Right atrium auricular region (tissue), 2 donors: ENCODE data around the gene FGF21. TPM values are rescaled to one million over a fixed set of nuclear protein-coding genes. Genes with fewer than 3 reads are reported as not detected.

ENCODE experiments used
- DNase-seq: peaks from one replicate; pipeline ENCODE4 v3.0.0-alpha.2; 2019; ENCODE audit warnings: low spot score
- H3K27ac ChIP-seq, 2 donors: fragments of 200-600 bp; sonication (generic); 1 replicate in 1 of 2; 2 replicates in 1 of 2; pipeline ENCODE4 v1.5.1; 2016 to 2019
- H3K27me3 ChIP-seq, 2 donors: fragments of 200-600 bp; sonication (generic); one replicate each; pipeline versions ENCODE4 v1.5.1 to v1.6.0; 2017 to 2019
- H3K36me3 ChIP-seq: fragments of 200-600 bp; sonication (generic); one replicate; pipeline ENCODE4 v1.5.1; 2016
- H3K4me1 ChIP-seq, 2 donors: fragments of 200-600 bp; sonication (generic); one replicate each; pipeline versions ENCODE4 v1.5.1 to v1.6.0; 2017 to 2019
- H3K4me3 ChIP-seq, 2 donors: fragments of 200-600 bp; sonication (generic); 1 replicate in 1 of 2; 2 replicates in 1 of 2; pipeline ENCODE4 v1.5.1; 2017 to 2019; ENCODE audit warnings: mild to moderate bottlenecking in 1 of 2, moderate library complexity in 1 of 2
- H3K9me3 ChIP-seq, 2 donors: fragments of 200-600 bp; sonication (generic); one replicate each; pipeline ENCODE4 v1.5.1; 2019
- total RNA-seq, 2 donors: library from RNA; depleted of rRNA; stranded (reverse); fragments of >200 nt; gene quantifications; one replicate each; pipeline ENCODE4 v1.1.0, GENCODE V29; 2016
- TF ChIP-seq, protein P1 (sequence below), 2 donors: fragments of 200-600 bp; sonication (generic); IDR thresholded peaks; one replicate each; pipeline ENCODE4 v1.5.1; 2019; ENCODE audit warnings: antibody characterized with exemption in 2 of 2

FGF21 gene
- total RNA-seq, 2 donors from 2014 or later = not detected

DNA sequence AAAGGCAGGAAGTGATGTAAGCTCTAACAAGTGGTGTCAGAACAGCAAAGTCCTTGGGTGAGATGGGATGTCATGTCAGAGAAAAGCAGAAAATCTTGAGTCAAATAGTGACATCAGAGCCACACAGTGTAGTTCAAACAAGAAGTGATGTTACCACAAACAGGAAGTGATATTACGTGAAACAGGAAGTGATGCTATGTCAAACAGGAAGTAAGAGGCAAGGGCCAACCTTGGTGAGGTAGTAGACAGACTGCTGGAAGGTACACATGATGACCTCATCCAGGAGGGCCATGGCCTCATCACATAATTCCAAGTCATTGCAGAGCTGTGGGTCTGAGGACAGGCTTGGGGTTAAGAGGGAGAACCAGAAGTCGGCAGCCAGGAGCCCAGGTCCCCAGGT is 28.8 kb upstream of the FGF21 start:
- H3K27ac ChIP-seq = peak overlapping the region; percentile 60 to 79
- DNase-seq = no peak
- H3K36me3 ChIP-seq = peaks cover 8% of the 10 kb centered on the region
- H3K4me1 ChIP-seq = peaks cover 0 to 23% of the 10 kb centered on the region in 2 donors
- TF ChIP-seq, protein P1, sequence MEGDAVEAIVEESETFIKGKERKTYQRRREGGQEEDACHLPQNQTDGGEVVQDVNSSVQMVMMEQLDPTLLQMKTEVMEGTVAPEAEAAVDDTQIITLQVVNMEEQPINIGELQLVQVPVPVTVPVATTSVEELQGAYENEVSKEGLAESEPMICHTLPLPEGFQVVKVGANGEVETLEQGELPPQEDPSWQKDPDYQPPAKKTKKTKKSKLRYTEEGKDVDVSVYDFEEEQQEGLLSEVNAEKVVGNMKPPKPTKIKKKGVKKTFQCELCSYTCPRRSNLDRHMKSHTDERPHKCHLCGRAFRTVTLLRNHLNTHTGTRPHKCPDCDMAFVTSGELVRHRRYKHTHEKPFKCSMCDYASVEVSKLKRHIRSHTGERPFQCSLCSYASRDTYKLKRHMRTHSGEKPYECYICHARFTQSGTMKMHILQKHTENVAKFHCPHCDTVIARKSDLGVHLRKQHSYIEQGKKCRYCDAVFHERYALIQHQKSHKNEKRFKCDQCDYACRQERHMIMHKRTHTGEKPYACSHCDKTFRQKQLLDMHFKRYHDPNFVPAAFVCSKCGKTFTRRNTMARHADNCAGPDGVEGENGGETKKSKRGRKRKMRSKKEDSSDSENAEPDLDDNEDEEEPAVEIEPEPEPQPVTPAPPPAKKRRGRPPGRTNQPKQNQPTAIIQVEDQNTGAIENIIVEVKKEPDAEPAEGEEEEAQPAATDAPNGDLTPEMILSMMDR (IDR thresholded peaks at IDR 0.05) = no peak
- H3K9me3 ChIP-seq = no peaks in the 10 kb centered on the region
- H3K27me3 ChIP-seq = no peaks in the 10 kb centered on the region
- H3K4me3 ChIP-seq = no peak overlapping the region

DNA sequence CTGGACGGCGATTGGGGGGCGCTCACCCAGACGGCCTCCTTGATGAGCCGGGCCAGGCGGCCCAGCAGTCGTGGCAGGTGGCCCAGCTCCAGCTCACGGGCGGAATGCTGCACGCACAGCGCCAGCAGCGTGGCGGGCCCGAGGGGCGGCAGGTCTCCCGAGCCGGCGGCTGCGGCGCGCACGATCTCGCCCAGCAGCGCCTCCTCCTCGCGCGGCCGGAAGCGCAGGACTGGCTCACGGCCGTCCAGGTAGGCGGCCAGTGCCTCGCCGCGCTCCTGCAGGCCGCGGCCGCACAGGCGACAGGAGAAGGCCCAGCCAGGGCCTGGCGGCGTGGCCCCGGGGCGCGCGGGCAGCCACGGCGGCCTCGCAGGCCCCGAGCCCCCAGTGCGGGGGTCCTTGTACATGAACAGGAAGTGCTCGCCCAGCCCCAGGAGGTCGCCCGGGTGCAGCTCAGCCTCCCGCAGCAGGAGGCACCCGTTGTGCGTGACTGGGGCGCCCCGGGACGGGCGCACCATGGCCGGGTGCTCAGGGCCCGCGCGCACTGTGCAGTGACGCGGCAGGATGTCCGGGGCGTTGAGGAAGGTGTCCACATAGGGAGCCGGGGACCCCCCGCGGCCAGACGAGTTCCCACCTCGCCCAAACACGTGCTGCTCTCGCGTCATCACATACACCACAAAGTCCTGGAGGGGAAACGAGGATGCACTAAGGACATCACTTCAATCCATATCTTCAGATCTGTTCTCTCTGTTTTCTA is 26.2 kb upstream of the FGF21 start:
- no peak for DNase-seq
- no peak overlapping the region for H3K27ac ChIP-seq
- no peaks in the 10 kb centered on the region for H3K9me3 ChIP-seq
- H3K27me3 ChIP-seq = no peaks in the 10 kb centered on the region
- peaks cover 0 to 20% of the 10 kb centered on the region in 2 donors for H3K4me1 ChIP-seq
- TF ChIP-seq, protein P1 (IDR thresholded peaks at IDR 0.05) = no peak
- H3K4me3 ChIP-seq = no peak overlapping the region
- peaks cover 8% of the 10 kb centered on the region for H3K36me3 ChIP-seq

DNA sequence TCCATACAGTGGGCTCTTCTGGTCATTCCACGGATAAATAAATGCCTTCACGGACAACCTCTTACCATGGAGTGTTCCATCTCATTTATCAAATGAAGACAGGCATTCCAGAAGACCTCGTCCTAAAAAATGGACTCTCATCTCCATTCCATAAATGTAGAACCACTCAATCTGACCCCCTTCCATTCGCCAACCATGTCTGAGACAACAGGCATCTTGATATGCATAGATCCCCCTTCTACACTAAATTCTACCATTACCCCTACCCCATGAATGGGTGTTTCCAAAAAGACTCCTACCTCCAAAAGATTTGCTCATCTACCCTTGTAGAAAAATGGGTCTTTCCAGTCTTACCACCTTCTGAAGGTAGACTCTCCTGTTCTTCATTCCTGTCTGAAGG is 23.9 kb upstream of the FGF21 start:
- H3K4me1 ChIP-seq = no peaks in the 10 kb centered on the region
- H3K4me3 ChIP-seq = no peak overlapping the region
- H3K27ac ChIP-seq = no peak overlapping the region
- H3K9me3 ChIP-seq = no peaks in the 10 kb centered on the region
- peaks cover 7% of the 10 kb centered on the region for H3K36me3 ChIP-seq
- H3K27me3 ChIP-seq = no peaks in the 10 kb centered on the region
- DNase-seq = no peak
- TF ChIP-seq, protein P1 (IDR thresholded peaks at IDR 0.05) = no peak

DNA sequence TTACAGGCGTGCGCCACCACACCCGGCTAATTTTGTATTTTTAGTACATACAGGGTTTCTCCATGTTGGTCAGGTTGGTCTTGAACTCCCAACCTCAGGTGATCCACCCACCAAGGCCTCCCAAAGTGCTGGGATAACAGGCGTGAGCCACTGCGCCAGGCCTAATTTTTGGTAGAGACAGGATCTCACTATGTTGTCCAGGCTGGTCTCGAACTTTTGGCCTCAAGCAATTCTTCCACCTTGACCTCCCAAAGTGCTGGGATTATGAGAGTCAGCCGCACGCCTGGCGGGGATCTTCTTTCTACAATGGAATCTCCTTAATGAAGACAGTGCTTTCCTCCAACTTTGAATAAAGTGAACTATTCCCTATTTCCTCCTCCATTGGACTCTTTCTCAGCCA is 20.7 kb upstream of the FGF21 start:
- no peaks in the 10 kb centered on the region for H3K36me3 ChIP-seq
- no peaks in the 10 kb centered on the region for H3K9me3 ChIP-seq
- DNase-seq = no peak
- peaks cover 0 to 12% of the 10 kb centered on the region in 2 donors for H3K4me1 ChIP-seq
- no peak overlapping the region for H3K4me3 ChIP-seq
- no peak overlapping the region for H3K27ac ChIP-seq
- TF ChIP-seq, protein P1 (IDR thresholded peaks at IDR 0.05) = no peak
- no peaks in the 10 kb centered on the region for H3K27me3 ChIP-seq

DNA sequence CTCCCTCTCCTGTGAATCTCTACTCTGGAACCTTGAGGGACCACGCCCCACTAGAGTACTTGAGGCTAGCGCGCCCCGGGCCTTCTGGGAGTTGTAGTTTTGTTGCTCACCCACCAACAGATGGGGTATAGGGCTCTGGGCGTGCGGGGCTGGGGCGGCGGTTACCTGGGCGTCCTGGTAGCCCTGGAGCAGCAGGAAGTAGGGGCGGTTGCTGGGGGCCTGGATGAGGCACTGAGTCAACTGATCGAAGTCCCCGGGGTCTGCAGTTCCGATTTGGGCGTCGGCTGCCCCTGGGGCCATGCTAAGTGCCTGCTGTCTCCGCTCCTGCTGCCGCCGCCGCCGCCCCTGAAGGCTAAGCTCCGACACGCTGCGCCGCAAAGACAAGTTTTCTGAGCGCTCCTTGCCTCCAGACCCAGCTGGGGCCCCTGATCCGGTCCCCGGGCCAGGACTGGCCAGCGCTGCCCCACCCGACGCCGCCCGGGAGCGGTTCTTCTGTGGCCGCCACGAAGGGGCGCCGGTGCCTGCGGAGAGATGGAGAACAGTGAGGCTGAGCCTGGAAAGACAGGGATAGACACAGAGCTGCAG is 20.2 kb upstream of the FGF21 start:
- Histone ChIP-seq H3K27me3 (no peaks in the 10 kb centered on the region), H3K9me3 (no peaks in the 10 kb centered on the region), H3K4me1 (peaks cover 0 to 12% of the 10 kb centered on the region in 2 donors), H3K27ac (no peak overlapping the region), H3K36me3 (no peaks in the 10 kb centered on the region), H3K4me3 (peak overlapping the region in 1 of 2 donors; percentile 21)
- no peak for DNase-seq
- TF ChIP-seq, protein P1 (IDR thresholded peaks at IDR 0.05) = no peak
